Uterus (tissue), 4 donors: ENCODE measurements around the gene CIB4. TPM values are rescaled to one million over a fixed set of nuclear protein-coding genes. Genes with fewer than 3 reads are reported as not detected.

Experiments
- DNase-seq, 2 donors: peaks; one replicate each; pipeline ENCODE4 v3.0.0-alpha.2; 2019 to 2020
- H3K27ac ChIP-seq, 2 donors: fragments of 200-600 bp; sonication (generic); 1 replicate in 1 of 2; 2 replicates in 1 of 2; pipeline ENCODE4 v1.5.1; 2016 to 2018
- H3K27me3 ChIP-seq, 2 donors: fragments of 200-600 bp; sonication (generic); one replicate each; pipeline ENCODE4 v1.5.1; 2018 to 2019; ENCODE audit warnings: control low read depth in 1 of 2
- H3K36me3 ChIP-seq, 2 donors: fragments of 200-600 bp; sonication (generic); one replicate each; pipeline ENCODE4 v1.5.1; 2019; ENCODE audit warnings: control low read depth in 1 of 2
- H3K4me1 ChIP-seq, 2 donors: fragments of 200-600 bp; sonication (generic); one replicate each; pipeline ENCODE4 v1.5.1; 2018 to 2019; ENCODE audit warnings: control low read depth in 1 of 2
- H3K4me3 ChIP-seq, 2 donors: fragments of 200-600 bp; sonication (generic); 1 replicate in 1 of 2; 2 replicates in 1 of 2; pipeline ENCODE4 v1.5.1; 2018 to 2019; ENCODE audit warnings: mild to moderate bottlenecking in 1 of 2
- H3K9me3 ChIP-seq, 2 donors: fragments of 200-600 bp; sonication (generic); one replicate each; pipeline ENCODE4 v1.5.1; 2019; ENCODE audit warnings: control low read depth in 1 of 2
- CTCF ChIP-seq, 4 experiments: fragments of 200-600 bp in 2 of 4; fragments of 450-650 bp in 2 of 4; sonication (generic) in 2 of 4; IDR thresholded peaks; one replicate each; pipeline ENCODE4 v1.5.1; 2016 to 2019; ENCODE audit warnings: antibody characterized with exemption in 4 of 4, mild to moderate bottlenecking in 2 of 4, moderate library complexity in 1 of 4
- POLR2A ChIP-seq, 2 donors: fragments of 450-650 bp; IDR thresholded peaks; one replicate each; pipeline ENCODE4 v1.6.1; 2016; ENCODE audit warnings: antibody characterized with exemption in 2 of 2, mild to moderate bottlenecking in 1 of 2, moderate library complexity in 1 of 2
- intact Hi-C: fragments of 100-400 bp; cut with DNase I; formaldehyde crosslinking; loops from one replicate; pipeline ENCODE4 v1.15.1; 2023; ENCODE audit warnings: low total_unique reads
- total RNA-seq, 4 donors: library from RNA; depleted of rRNA in 3 of 4; stranded (reverse); fragments of >200 nt in 3 of 4; gene quantifications; one replicate each; pipeline versions ENCODE4 v1.1.0 to v1.2.4, GENCODE V29; 2014 to 2023
- donor health status: DM: yes; HTN: yes; CAD: no.

Gene CIB4
- total RNA-seq, 4 donors from 2014 or later, result 0.61 TPM; not detected in 3

GRCh38 chr2:26627350-26628105, 13.6 kb downstream of the CIB4 start:
- no peak for TF ChIP-seq POLR2A (IDR thresholded peaks at IDR 0.05)
- Histone ChIP-seq H3K9me3 (no peaks in the 10 kb centered on the region), H3K4me1 (no peaks in the 10 kb centered on the region), H3K27ac (no peak overlapping the region), H3K27me3 (no peaks in the 10 kb centered on the region), H3K4me3 (no peak overlapping the region), H3K36me3 (no peaks in the 10 kb centered on the region)
- no peak for DNase-seq
- intact Hi-C loops, result no loop called here

- no peaks in the 10 kb centered on the region for H3K4me1 ChIP-seq
- H3K27ac ChIP-seq, result no peak overlapping the region
- H3K9me3 ChIP-seq, result no peaks in the 10 kb centered on the region
- no peak overlapping the region for H3K4me3 ChIP-seq
- H3K36me3 ChIP-seq, result no peaks in the 10 kb centered on the region
- intact Hi-C loops, result no loop called here
- TF ChIP-seq POLR2A (IDR thresholded peaks at IDR 0.05) (no peak), CTCF (IDR thresholded peaks at IDR 0.05) (no peak)
- no peak for DNase-seq
- no peaks in the 10 kb centered on the region for H3K27me3 ChIP-seq
These were observed 14.6 kb downstream of the CIB4 start for GRCh38 chr2:26626606-26627005.

- H3K9me3 ChIP-seq, result no peaks in the 10 kb centered on the region
- no peak for TF ChIP-seq POLR2A (IDR thresholded peaks at IDR 0.05)
- TF ChIP-seq CTCF (IDR thresholded peaks at IDR 0.05), result no peak
- intact Hi-C loops, result no loop called here
- no peak for DNase-seq
- H3K36me3 ChIP-seq, result no peaks in the 10 kb centered on the region
- H3K4me3 ChIP-seq, result no peak overlapping the region
- no peak overlapping the region for H3K27ac ChIP-seq
- H3K27me3 ChIP-seq, result no peaks in the 10 kb centered on the region
- no peaks in the 10 kb centered on the region for H3K4me1 ChIP-seq
These were observed 17.3 kb downstream of the CIB4 start for GRCh38 chr2:26623541-26624495.

GRCh38 chr2:26621469-26622199, 19.5 kb downstream of the CIB4 start:
- no peak for DNase-seq
- Histone ChIP-seq H3K4me3 (no peak overlapping the region), H3K36me3 (no peaks in the 10 kb centered on the region), H3K4me1 (no peaks in the 10 kb centered on the region), H3K27ac (no peak overlapping the region), H3K9me3 (no peaks in the 10 kb centered on the region), H3K27me3 (no peaks in the 10 kb centered on the region)
- intact Hi-C loops, result no loop called here
- TF ChIP-seq CTCF (IDR thresholded peaks at IDR 0.05), result no peak
- TF ChIP-seq POLR2A (IDR thresholded peaks at IDR 0.05), result no peak

- Histone ChIP-seq H3K36me3 (no peaks in the 10 kb centered on the region), H3K4me3 (no peak overlapping the region), H3K4me1 (no peaks in the 10 kb centered on the region), H3K27me3 (no peaks in the 10 kb centered on the region), H3K27ac (no peak overlapping the region), H3K9me3 (no peaks in the 10 kb centered on the region)
- TF ChIP-seq CTCF (IDR thresholded peaks at IDR 0.05) (no peak), POLR2A (IDR thresholded peaks at IDR 0.05) (no peak)
- intact Hi-C loops, result no loop called here
- DNase-seq, result no peak
These were observed 21.0 kb downstream of the CIB4 start for GRCh38 chr2:26620031-26620605.
